ENCODE measurements around the gene IFT25. TPM values are rescaled to one million over a fixed set of nuclear protein-coding genes. Genes with fewer than 3 reads are reported as not detected.

IFT25 gene
- total RNA-seq, 2 experiments from 2014 or later = 60.5 to 63.5 TPM

- peak overlapping the region; percentile 93 for H3K4me3 Mint-ChIP-seq
Observed at GRCh38 chr1:53942127-53942957, 3.2 kb downstream of the IFT25 start.

GRCh38 chr1:53938136-53938830 is 7.2 kb downstream of the IFT25 start:
- no peak for DNase-seq
- Mint-ChIP-seq H3K36me3 (ENCODE audit: low read depth) (peaks cover 40% of the 10 kb centered on the region), H3K4me1 (ENCODE audit: low read depth) (peaks cover 21% of the 10 kb centered on the region), H3K27ac (peak overlapping the region; percentile 42), H3K9me3 (peaks cover 2% of the 10 kb centered on the region), H3K27me3 (no peaks in the 10 kb centered on the region), H3K4me3 (no peak overlapping the region)
- no peak for TF ChIP-seq CTCF (IDR thresholded peaks at IDR 0.05)
- intact Hi-C loops (cut with micrococcal nuclease) = no loop called here
- ChIA-PET POLR2A (no interaction called here), CTCF (no interaction called here)
- no peak for ATAC-seq

More at GRCh38 chr1:53942127-53942957, 3.2 kb downstream of the IFT25 start:
- Mint-ChIP-seq H3K27ac (peak overlapping the region; percentile 77), H3K9me3 (no peaks in the 10 kb centered on the region), H3K4me1 (ENCODE audit: low read depth) (peaks cover 40% of the 10 kb centered on the region), H3K27me3 (no peaks in the 10 kb centered on the region), H3K36me3 (ENCODE audit: low read depth) (peaks cover 34% of the 10 kb centered on the region)
- intact Hi-C loops (cut with micrococcal nuclease) = loop anchor here (5.0 kb wide), 1 partner anchor 50 kb away; the partner anchor contains the start of gene DIO1
- no peak for TF ChIP-seq CTCF (IDR thresholded peaks at IDR 0.05)
- CTCF ChIA-PET = interaction anchor here (0.7 to 12.2 kb wide), 5 partner anchors 17 to 81 kb away, joined by 3 to 146 read pairs (median 5); no protein-coding TSS in a partner anchor
- ATAC-seq (peak; percentile 7), DNase-seq (no peak)
- POLR2A ChIA-PET = interaction anchor here (1.0 kb wide), 1 partner anchor 111 kb away, joined by 4 read pairs; the partner anchor contains the start of genes TCEANC2 and TMEM59

GRCh38 chr1:53936430-53936829 is 9.1 kb downstream of the IFT25 start:
- Mint-ChIP-seq H3K4me1 (ENCODE audit: low read depth) (peaks cover 7% of the 10 kb centered on the region), H3K27me3 (no peaks in the 10 kb centered on the region), H3K36me3 (ENCODE audit: low read depth) (peaks cover 37% of the 10 kb centered on the region), H3K27ac (no peak overlapping the region), H3K4me3 (no peak overlapping the region), H3K9me3 (peaks cover 2% of the 10 kb centered on the region)
- no peak for ATAC-seq
- intact Hi-C loops (cut with micrococcal nuclease) = no loop called here
- DNase-seq = no peak
- TF ChIP-seq CTCF (IDR thresholded peaks at IDR 0.05) = no peak
- ChIA-PET POLR2A (interaction anchor here (0.6 to 0.8 kb wide), 2 partner anchors 17 to 531 kb away, joined by 3 to 5 read pairs; no protein-coding TSS in a partner anchor), CTCF (interaction anchor here (0.8 to 1.8 kb wide), 4 partner anchors 13 to 75 kb away, joined by 3 to 5 read pairs (median 3); no protein-coding TSS in a partner anchor)

GRCh38 chr1:53934170-53934765 is 11.2 kb downstream of the IFT25 start:
- Mint-ChIP-seq H3K27me3 (no peaks in the 10 kb centered on the region), H3K4me3 (no peak overlapping the region), H3K36me3 (ENCODE audit: low read depth) (peaks cover 41% of the 10 kb centered on the region), H3K4me1 (ENCODE audit: low read depth) (peaks cover 13% of the 10 kb centered on the region), H3K27ac (no peak overlapping the region), H3K9me3 (peaks cover 2% of the 10 kb centered on the region)
- TF ChIP-seq CTCF (IDR thresholded peaks at IDR 0.05) = no peak
- DNase-seq (no peak), ATAC-seq (no peak)
- CTCF ChIA-PET = interaction anchor here (0.9 to 1.2 kb wide), 4 partner anchors 10 to 56 kb away, joined by 3 to 5 read pairs (median 4); partner anchors contain the start of gene YIPF1
- POLR2A ChIA-PET = interaction anchor here (0.7 kb wide), 1 partner anchor 28 kb away, joined by 3 read pairs; no protein-coding TSS in a partner anchor
- intact Hi-C loops (cut with micrococcal nuclease) = no loop called here
